Sciatic nerve (tissue), 2 donors: ENCODE results near the gene NRDC. TPM values are rescaled to one million over a fixed set of nuclear protein-coding genes. Genes with fewer than 3 reads are reported as not detected.

Experiments
- ATAC-seq: fragments of 200-7000 bp; cut with Tn5 transposase; one replicate; pipeline ENCODE4 v1.9.1; 2020; ENCODE audit warnings: mild to moderate bottlenecking, moderate library complexity
- DNase-seq: peaks from one replicate; pipeline ENCODE4 v3.0.0-alpha.2; 2020; ENCODE audit warnings: low spot score
- intact Hi-C: fragments of 100-400 bp; cut with DNase I; formaldehyde crosslinking; loops from one replicate; pipeline ENCODE4 v1.14.2; 2022
- total RNA-seq: library from RNA; stranded (reverse); fragmentation: NEBNext Ultra II Directional; extraction: Animal tissue kit (Norgen Biotek cat#: 25700); gene quantifications from one replicate; pipeline ENCODE4 v1.2.1, GENCODE V29; 2021
- donor health status: DM: no; HTN: no; CAD: no.
- donor health status: DM: no; HTN: no; CAD: no.

The NRDC gene
- total RNA-seq, 1 donor from 2014 or later, result 161 TPM

DNA sequence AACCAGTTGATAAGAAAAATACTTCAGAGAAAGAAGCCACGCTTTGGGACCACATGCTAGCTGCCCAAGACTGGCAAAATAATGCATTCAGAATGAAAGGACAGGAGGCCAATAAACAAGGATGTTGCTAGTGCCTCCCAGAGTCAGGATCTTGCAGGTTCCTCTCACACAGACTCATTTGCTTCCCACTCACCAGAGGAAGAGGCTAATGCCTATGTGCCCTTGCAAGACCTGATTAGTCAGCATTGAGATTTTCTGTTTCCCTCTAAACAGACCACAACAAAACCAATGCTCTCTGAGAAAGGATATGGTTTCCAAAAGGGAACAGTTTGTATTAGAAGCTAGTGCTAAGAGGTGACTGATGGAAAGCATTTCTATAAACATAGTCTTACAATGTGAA, 85.7 kb downstream of the NRDC start:
- DNase-seq (no peak), ATAC-seq (peak; percentile 41)
- intact Hi-C loops, result no loop called here

DNA sequence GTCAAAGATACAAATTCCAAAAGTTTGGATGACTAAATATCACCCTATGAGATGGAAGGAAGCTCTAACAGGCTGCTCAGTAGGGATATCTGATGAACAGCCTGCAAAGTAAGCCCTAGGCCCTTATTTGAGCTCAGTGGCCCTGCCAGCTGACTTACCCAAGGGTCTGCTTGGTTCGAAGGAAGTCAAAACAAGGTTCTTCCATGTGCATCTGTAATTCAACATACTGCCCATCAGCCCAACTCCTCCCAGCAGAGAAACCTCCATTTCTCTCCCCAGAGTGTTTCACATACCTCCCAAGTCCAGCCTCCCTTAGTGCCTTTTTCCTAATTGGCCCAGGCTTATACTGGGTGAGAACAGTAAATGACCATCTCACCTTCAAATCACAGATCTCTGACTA, 86.6 kb downstream of the NRDC start:
- DNase-seq (no peak), ATAC-seq (no peak)
- intact Hi-C loops, result no loop called here

GRCh38 chr1:51790385-51790784, 88.1 kb downstream of the NRDC start:
- intact Hi-C loops, result no loop called here
- DNase-seq (no peak), ATAC-seq (no peak)

- intact Hi-C loops, result no loop called here
- DNase-seq (no peak), ATAC-seq (no peak)
Observed at GRCh38 chr1:51789342-51789741, 89.2 kb downstream of the NRDC start.

GRCh38 chr1:51788938-51789337, 89.6 kb downstream of the NRDC start:
- DNase-seq, result no peak
- intact Hi-C loops, result no loop called here
- ATAC-seq, result no peak

DNA sequence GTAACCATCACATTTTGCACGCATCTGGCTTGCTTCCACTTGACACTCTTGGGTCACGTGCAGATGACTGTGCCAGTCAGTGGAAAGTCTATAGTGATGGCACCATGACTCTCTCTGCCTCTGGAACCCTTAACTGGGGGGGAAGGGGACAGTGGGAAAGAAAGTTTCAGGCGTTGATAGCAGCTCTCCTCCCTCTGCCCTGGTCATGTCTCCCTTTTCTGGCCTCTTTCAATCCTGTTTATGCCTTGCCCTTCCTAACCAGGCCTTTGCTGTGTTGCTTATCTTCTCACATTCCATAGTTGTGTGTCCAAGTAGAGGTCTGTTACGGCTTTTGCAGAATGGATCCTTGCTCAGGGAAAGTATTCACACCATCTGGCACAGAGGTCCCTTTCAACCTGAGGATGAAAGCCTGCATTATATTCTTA, 93.5 kb downstream of the NRDC start:
- ATAC-seq (no peak), DNase-seq (no peak)
- intact Hi-C loops, result no loop called here

DNA sequence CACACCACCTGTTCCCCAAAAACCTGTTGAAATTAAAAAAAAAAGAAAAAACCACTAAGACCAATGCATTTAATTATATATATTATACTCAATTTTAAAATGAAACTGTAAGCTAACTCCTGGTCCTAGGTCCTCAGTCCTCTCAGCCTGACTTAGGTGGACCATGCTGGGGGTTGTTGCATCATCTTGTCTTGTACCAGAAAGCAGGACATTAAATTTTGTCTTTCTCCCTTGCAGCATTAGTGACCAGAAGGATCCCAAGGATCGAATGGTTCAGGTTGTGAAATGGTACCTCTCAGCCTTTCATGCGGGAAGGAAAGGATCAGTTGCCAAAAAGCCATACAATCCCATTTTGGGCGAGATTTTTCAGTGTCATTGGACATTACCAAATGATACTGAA, 97.6 kb downstream of the NRDC start:
- ATAC-seq (no peak), DNase-seq (no peak)
- intact Hi-C loops, result no loop called here

DNA sequence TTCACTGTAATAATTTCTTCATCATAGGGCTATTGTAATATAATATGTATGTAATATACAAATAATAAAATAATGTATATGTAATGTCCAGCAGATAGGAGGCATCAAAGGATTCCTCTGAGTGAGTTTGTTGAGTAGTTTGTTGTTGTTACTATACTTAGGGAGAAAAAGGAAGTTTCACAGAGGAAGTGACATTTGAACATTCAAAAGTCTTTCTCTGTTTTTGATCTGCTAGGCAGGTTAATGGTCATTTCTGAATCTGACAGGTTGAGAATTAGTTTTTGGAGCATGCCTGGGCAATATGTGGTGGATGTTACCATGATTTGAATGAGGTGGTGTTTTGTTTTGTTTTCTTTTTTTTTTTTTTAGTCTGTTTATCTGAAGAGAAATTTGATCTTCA, 102.1 kb downstream of the NRDC start:
- no peak for ATAC-seq
- no peak for DNase-seq
- intact Hi-C loops, result no loop called here

DNA sequence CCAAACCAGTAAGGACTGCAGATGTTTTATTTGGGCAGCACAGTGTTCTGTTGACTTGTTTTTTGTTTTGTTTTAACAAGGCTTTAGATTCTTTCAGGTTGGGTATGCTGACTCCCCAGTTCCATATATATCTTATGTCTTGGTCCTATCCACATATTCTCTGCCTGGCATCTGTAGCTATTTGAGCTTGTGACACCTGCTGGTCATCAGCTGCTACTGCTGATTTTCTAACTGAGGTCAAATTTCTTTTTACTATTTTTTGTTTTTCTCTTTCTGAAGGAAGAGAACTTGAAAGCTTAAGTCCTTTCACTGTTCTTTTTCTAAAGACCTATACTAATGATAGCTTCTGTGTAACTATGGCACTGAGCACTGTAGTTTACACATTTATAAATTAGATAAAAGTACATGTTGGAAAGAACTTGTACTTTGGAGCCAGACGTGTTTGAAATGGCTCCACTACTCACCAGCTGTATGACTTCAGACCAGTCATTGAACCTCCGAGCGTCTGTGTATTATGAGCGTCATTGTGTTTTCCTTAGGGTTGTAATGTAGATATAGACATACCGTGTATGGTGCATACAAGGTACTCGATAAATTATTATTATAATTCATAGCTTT, 109.4 kb downstream of the NRDC start:
- ATAC-seq, result peak; percentile 83
- intact Hi-C loops, result no loop called here
- no peak for DNase-seq

DNA sequence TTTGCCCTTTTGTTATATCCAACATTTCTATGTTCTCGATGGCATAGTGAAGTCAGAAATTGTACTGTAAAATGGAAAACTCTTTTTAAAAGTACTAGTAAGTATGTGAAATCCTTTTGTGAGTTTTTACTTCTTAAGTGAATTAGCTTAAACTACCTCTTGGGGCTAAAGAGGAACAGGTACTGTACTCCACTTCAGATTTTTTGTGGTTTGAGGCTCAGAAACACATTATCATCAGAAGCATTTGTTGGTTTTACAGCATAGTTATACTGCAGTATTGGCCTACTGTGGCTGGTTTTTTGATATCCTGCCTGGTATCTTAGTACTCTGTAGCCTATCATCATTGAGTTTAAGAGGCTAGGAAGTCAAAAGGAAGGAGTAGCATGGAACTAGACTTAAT, 117.2 kb downstream of the NRDC start:
- intact Hi-C loops, result no loop called here
- DNase-seq (no peak), ATAC-seq (no peak)

DNA sequence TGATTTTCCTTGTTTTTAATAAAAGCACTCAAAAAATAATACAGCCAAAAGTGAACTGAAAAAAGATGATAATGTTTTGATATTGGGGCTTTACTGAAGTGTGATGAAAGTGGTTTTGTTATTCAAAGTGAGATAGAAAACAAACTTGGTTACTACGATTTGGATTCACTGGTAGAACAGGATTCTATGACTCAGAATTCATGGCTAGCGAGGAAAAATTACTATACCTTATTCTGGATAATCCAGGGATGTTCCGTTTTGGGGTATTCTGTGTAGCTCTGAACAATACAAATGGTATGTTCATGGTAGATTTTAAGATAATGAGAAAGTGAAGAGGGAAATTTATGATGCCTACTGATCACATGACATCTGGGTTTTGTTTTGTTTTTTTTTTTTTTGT, 117.7 kb downstream of the NRDC start:
- intact Hi-C loops, result no loop called here
- no peak for DNase-seq
- ATAC-seq, result no peak

GRCh38 chr1:51758310-51758709, 120.2 kb downstream of the NRDC start:
- intact Hi-C loops, result no loop called here
- DNase-seq, result no peak

GRCh38 chr1:51756290-51756689, 122.2 kb downstream of the NRDC start:
- intact Hi-C loops, result no loop called here
- DNase-seq, result no peak
- no peak for ATAC-seq

More at GRCh38 chr1:51758310-51758709, 120.2 kb downstream of the NRDC start:
- no peak for ATAC-seq

- no peak for ATAC-seq
- DNase-seq, result no peak
- intact Hi-C loops, result no loop called here
Observed at GRCh38 chr1:51755437-51755836, 123.1 kb downstream of the NRDC start.

GRCh38 chr1:51754666-51755065, 123.9 kb downstream of the NRDC start:
- intact Hi-C loops, result no loop called here
- DNase-seq, result no peak
- no peak for ATAC-seq

DNA sequence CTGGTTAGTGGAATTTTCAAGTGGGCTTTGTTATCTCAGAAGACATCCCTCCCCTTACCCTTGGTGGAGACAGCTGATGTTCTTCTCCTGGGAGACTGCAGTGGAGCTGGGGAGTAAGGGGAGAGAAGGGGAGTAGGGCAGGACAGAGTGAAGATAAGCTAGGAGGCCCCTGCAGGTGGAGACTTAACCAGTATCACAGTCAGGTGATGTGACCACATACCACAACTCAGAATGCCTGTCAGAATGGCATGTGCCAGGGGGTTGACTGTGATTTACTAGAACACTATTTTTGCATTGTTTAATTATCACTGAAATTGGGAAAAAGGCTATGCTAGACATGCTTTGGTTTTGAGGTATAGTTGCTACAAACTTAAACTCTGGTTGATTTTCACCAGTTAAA, 124.6 kb downstream of the NRDC start:
- DNase-seq, result no peak
- intact Hi-C loops, result no loop called here
- ATAC-seq, result no peak

DNA sequence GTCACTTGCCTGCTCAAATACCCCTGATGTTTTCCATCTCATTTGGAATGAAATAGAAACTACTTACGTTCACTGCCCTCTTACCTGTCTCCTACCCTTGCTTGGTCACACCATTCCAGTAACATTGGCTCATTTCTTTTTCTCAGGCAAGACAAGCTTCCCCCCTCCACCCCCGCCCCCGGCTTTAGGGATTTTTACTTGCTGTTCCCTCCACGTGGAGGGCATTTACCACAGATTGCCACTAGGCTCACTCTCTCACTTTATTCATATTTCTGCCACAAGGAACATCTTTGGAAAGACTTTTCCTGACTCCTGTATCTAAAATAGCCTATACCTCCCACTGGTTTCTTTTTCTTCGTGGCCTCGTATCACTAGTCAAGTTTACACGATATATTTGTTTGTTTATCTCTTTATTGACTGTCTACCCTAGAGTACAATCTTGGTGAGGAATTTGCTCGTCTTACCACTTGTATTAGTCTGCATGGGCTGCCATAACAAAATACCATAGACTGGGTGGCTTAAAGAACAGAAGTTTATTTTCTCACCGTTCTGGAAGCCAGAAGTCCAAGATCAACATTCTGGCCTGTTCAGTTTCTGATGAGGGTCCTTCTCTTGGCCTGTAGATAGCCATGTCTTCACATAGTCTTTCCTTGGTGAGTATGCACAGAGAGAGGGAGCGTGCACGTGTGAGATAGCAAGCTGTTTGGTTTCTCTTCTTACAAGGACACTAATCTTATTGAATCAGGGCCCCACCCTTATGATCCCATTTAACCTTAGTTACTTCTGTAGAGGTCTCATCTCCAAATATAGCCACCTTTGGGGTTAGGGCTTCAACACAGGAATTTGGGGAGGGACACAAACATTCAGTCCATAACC, 126.2 kb downstream of the NRDC start:
- DNase-seq (no peak), ATAC-seq (no peak)
- intact Hi-C loops, result no loop called here

DNA sequence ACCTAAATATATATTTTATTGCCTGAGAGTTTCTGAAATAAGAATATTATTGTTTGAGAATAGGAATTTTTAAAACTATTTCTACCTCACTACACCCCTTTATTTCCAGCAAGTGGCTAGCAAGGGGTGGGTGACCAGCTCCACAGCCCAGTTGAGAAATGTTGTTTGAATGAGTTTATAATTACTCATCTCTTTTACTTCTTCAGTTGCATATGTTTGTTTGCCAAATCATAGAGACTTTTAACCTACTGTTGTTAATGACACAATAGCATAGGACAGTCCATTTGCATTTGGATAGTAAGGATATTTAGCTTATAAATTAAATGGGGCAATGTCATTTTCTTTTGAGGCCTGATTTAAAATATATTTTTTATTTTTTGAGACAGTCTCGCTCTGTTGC, 127.8 kb downstream of the NRDC start:
- intact Hi-C loops, result no loop called here
- no peak for DNase-seq

DNA sequence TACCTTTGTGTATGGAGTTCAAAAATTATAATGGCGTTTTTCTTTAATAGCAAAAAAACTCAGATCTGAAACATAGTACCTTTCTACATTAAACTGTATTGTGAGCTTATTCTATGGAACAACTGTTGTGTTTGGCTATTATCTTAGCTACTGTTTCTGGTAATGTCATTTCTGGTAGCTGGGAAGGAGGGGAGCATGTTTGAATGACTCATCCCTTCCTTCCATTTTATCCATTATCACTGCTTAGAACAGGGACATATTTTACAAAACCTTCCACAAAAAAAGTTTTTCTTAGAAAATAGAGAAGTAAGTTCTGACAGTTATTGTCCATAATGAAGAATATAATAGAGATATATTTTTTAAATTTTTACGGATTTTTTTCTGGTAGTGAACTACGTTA, 128.3 kb downstream of the NRDC start:
- DNase-seq, result no peak
- ATAC-seq, result no peak
- intact Hi-C loops, result no loop called here

More for the DNA sequence above, 127.8 kb downstream of the NRDC start:
- no peak for ATAC-seq

GRCh38 chr1:51749151-51749550, 129.4 kb downstream of the NRDC start:
- no peak for DNase-seq
- intact Hi-C loops, result no loop called here

GRCh38 chr1:51745304-51745570, 133.3 kb downstream of the NRDC start:
- intact Hi-C loops, result no loop called here
- ATAC-seq, result no peak

More at GRCh38 chr1:51749151-51749550, 129.4 kb downstream of the NRDC start:
- ATAC-seq, result no peak

More at GRCh38 chr1:51745304-51745570, 133.3 kb downstream of the NRDC start:
- no peak for DNase-seq
